ENCODE measurements around the gene CD160.

DNA sequence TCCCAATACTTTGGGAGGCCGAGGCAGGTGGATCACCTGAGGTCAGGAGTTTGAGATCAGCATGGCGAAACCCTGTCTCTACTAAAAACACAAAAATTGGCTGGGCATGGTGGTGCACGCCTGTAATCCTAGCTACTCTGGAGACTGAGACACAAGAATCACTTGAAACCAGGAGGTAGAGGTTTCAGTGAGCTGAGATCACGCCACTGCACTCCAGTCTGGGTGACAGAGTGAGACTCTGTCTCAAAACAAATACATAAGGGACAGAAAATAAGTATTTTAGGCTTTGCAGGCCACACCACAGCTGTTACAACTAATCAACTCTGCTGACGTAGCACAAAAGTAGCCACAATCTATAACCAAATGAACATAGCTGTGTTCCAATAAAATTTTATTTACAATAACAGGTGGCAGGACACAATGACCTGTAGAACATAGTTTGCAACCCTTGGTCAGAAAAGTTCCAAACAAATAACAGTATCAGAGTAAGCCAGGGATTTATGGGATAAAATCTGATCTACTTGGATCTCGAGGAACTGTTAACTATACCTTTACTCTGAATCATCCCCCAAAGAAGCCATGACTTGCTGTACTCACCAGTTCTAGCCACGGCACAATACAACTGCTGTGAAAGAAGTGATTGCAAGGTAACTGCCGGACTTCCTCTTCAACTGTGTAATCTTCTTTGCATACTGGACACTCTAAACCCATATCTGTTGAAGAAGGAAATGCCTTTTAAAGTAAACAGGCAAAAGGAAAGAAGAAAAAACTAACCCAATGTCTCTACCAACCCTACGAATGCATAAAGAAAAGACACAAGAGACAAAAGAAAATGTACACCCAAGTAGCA is 28.3 kb downstream of the CD160 start:
- TF ChIP-seq ZNF274 (IDR thresholded peaks at IDR 0.05; ENCODE audit: low read depth, low read length) (no peak), SUZ12 (IDR thresholded peaks at IDR 0.05; ENCODE audit: extremely low read depth, insufficient read depth, insufficient read length) (no peak)

Data from NT2/D1 (cell line).